ENCODE results near the gene CEMP1.
"Not testable (repeated sequence)": the region's sequence is repeated elsewhere in the genome, so short reads cannot be mapped to it uniquely, and the experiment has no call there.

The CEMP1 gene

GRCh38 chr16:2531371-2531695 is at the start of gene CEMP1:
Gene CEMP1, minus strand, starts transcription at chr16:2531408. Its CDS starts 335 bp downstream, at chr16:2531073.
- DNase-seq = no peak

- DNase-seq = not testable (repeated sequence)
Observed at GRCh38 chr16:2580818-2581217, 49.6 kb upstream of the CEMP1 start.

- DNase-seq = peak; percentile 4 to 14
Observed at GRCh38 chr16:2580143-2580542, 48.9 kb upstream of the CEMP1 start.

GRCh38 chr16:2578905-2579304 is 47.7 kb upstream of the CEMP1 start:
- not testable (repeated sequence) for DNase-seq

GRCh38 chr16:2577044-2577443 is 45.8 kb upstream of the CEMP1 start:
- not testable (repeated sequence) for DNase-seq

GRCh38 chr16:2575839-2576238 is 44.6 kb upstream of the CEMP1 start:
- DNase-seq = not testable (repeated sequence)

- not testable (repeated sequence) for DNase-seq
Observed at GRCh38 chr16:2572704-2573103, 41.5 kb upstream of the CEMP1 start.

- not testable (repeated sequence) for DNase-seq
Observed at GRCh38 chr16:2568573-2568972, 37.4 kb upstream of the CEMP1 start.

- DNase-seq = not testable (repeated sequence)
Observed at GRCh38 chr16:2567506-2567905, 36.3 kb upstream of the CEMP1 start.

GRCh38 chr16:2560798-2561133 is 29.6 kb upstream of the CEMP1 start:
- DNase-seq = not testable (repeated sequence)

GRCh38 chr16:2560131-2560797 is 29.1 kb upstream of the CEMP1 start:
- DNase-seq = not testable (repeated sequence)

GRCh38 chr16:2557150-2557549 is 25.9 kb upstream of the CEMP1 start:
- DNase-seq = not testable (repeated sequence)

GRCh38 chr16:2554709-2555425 is 23.7 kb upstream of the CEMP1 start:
- not testable (repeated sequence) for DNase-seq

GRCh38 chr16:2551420-2551889 is 20.2 kb upstream of the CEMP1 start:
- DNase-seq = not testable (repeated sequence)

GRCh38 chr16:2550283-2550878 is 19.2 kb upstream of the CEMP1 start:
- DNase-seq = not testable (repeated sequence)

GRCh38 chr16:2543771-2544170 is 12.6 kb upstream of the CEMP1 start:
- DNase-seq = not testable (repeated sequence)

- not testable (repeated sequence) for DNase-seq
Observed at GRCh38 chr16:2541409-2541808, 10.2 kb upstream of the CEMP1 start.

GRCh38 chr16:2540912-2541311 is 9.7 kb upstream of the CEMP1 start:
- not testable (repeated sequence) for DNase-seq

- DNase-seq = not testable (repeated sequence)
Observed at GRCh38 chr16:2539845-2540458, 8.7 kb upstream of the CEMP1 start.

- not testable (repeated sequence) for DNase-seq
Observed at GRCh38 chr16:2539192-2539844, 8.1 kb upstream of the CEMP1 start.

GRCh38 chr16:2537451-2538379 is 6.5 kb upstream of the CEMP1 start, which contains the start of gene PDPK1:
Gene PDPK1, plus strand, starts transcription at chr16:2538021. Its CDS starts 92 bp downstream, at chr16:2538113.
- peak; percentile 96 for DNase-seq

GRCh38 chr16:2535625-2536013 is 4.4 kb upstream of the CEMP1 start:
- peak; percentile 78 to 97 for DNase-seq

Data from inflammatory macrophage treated with lipopolysaccharide for 1 hour (primary cell).